Right atrium auricular region (tissue), 2 donors: ENCODE results near the gene SARS2. TPM values are rescaled to one million over a fixed set of nuclear protein-coding genes. Genes with fewer than 3 reads are reported as not detected.

Experiments used
- DNase-seq: peaks from one replicate; pipeline ENCODE4 v3.0.0-alpha.2; 2019; ENCODE audit warnings: low spot score
- H3K27ac ChIP-seq, 2 donors: fragments of 200-600 bp; sonication (generic); 1 replicate in 1 of 2; 2 replicates in 1 of 2; pipeline ENCODE4 v1.5.1; 2016 to 2019
- H3K27me3 ChIP-seq, 2 donors: fragments of 200-600 bp; sonication (generic); one replicate each; pipeline versions ENCODE4 v1.5.1 to v1.6.0; 2017 to 2019
- H3K36me3 ChIP-seq: fragments of 200-600 bp; sonication (generic); one replicate; pipeline ENCODE4 v1.5.1; 2016
- H3K4me1 ChIP-seq, 2 donors: fragments of 200-600 bp; sonication (generic); one replicate each; pipeline versions ENCODE4 v1.5.1 to v1.6.0; 2017 to 2019
- H3K4me3 ChIP-seq, 2 donors: fragments of 200-600 bp; sonication (generic); 1 replicate in 1 of 2; 2 replicates in 1 of 2; pipeline ENCODE4 v1.5.1; 2017 to 2019; ENCODE audit warnings: mild to moderate bottlenecking in 1 of 2, moderate library complexity in 1 of 2
- H3K9me3 ChIP-seq, 2 donors: fragments of 200-600 bp; sonication (generic); one replicate each; pipeline ENCODE4 v1.5.1; 2019
- CTCF ChIP-seq, 2 donors: fragments of 200-600 bp; sonication (generic); IDR thresholded peaks; one replicate each; pipeline ENCODE4 v1.5.1; 2019; ENCODE audit warnings: antibody characterized with exemption in 2 of 2
- total RNA-seq, 2 donors: library from RNA; depleted of rRNA; stranded (reverse); fragments of >200 nt; gene quantifications; one replicate each; pipeline ENCODE4 v1.1.0, GENCODE V29; 2016

The SARS2 gene
- total RNA-seq, 2 donors from 2014 or later: 13.7 to 24.3 TPM

GRCh38 chr19:38915329-38916321, 14.9 kb downstream of the SARS2 start:
- TF ChIP-seq CTCF (IDR thresholded peaks at IDR 0.05): no peak
- Histone ChIP-seq H3K27me3 (no peaks in the 10 kb centered on the region), H3K27ac (no peak overlapping the region), H3K4me3 (no peak overlapping the region), H3K36me3 (no peaks in the 10 kb centered on the region), H3K4me1 (peaks cover 0 to 4% of the 10 kb centered on the region in 2 donors), H3K9me3 (no peaks in the 10 kb centered on the region)
- no peak for DNase-seq

GRCh38 chr19:38913958-38914357, 16.6 kb downstream of the SARS2 start:
- Histone ChIP-seq H3K27ac (no peak overlapping the region), H3K4me3 (no peak overlapping the region), H3K36me3 (no peaks in the 10 kb centered on the region), H3K27me3 (no peaks in the 10 kb centered on the region), H3K4me1 (peaks cover 0 to 4% of the 10 kb centered on the region in 2 donors), H3K9me3 (no peaks in the 10 kb centered on the region)
- no peak for TF ChIP-seq CTCF (IDR thresholded peaks at IDR 0.05)
- no peak for DNase-seq

- no peak overlapping the region for H3K27ac ChIP-seq
- no peak overlapping the region for H3K4me3 ChIP-seq
- H3K9me3 ChIP-seq: no peaks in the 10 kb centered on the region
- no peak for TF ChIP-seq CTCF (IDR thresholded peaks at IDR 0.05)
- peaks cover 2% of the 10 kb centered on the region for H3K36me3 ChIP-seq
- H3K27me3 ChIP-seq: no peaks in the 10 kb centered on the region
- no peak for DNase-seq
- H3K4me1 ChIP-seq: peaks cover 0 to 4% of the 10 kb centered on the region in 2 donors
These were observed 17.7 kb downstream of the SARS2 start for GRCh38 chr19:38912600-38913514.

GRCh38 chr19:38911388-38912001, 19.1 kb downstream of the SARS2 start:
- Histone ChIP-seq H3K9me3 (no peaks in the 10 kb centered on the region), H3K36me3 (peaks cover 15% of the 10 kb centered on the region), H3K27ac (no peak overlapping the region), H3K4me3 (no peak overlapping the region), H3K4me1 (peaks cover 0 to 4% of the 10 kb centered on the region in 2 donors), H3K27me3 (no peaks in the 10 kb centered on the region)
- no peak for DNase-seq
- no peak for TF ChIP-seq CTCF (IDR thresholded peaks at IDR 0.05)

- Histone ChIP-seq H3K4me1 (peaks cover 0 to 4% of the 10 kb centered on the region in 2 donors), H3K36me3 (peaks cover 19% of the 10 kb centered on the region), H3K27ac (no peak overlapping the region), H3K27me3 (no peaks in the 10 kb centered on the region), H3K9me3 (no peaks in the 10 kb centered on the region), H3K4me3 (no peak overlapping the region)
- DNase-seq: no peak
- TF ChIP-seq CTCF (IDR thresholded peaks at IDR 0.05): no peak
These were observed 20.1 kb downstream of the SARS2 start for GRCh38 chr19:38910488-38910887.
